Measurements from ENCODE around the gene C17orf67. TPM values are rescaled to one million over a fixed set of nuclear protein-coding genes. Genes with fewer than 3 reads are reported as not detected.

C17orf67 gene
- total RNA-seq, 5 donors from 2014 or later (not counting 1 experiment from before 2014, with no cell fraction given) = 4.8 to 9.6 (median 8.4) TPM

- no peak overlapping the region for H3K27ac ChIP-seq (ENCODE audit: low read length)
- CTCF ChIA-PET = interaction anchor here in 1 of 2 donors (0.6 kb wide), 1 partner anchor 1594 kb away, joined by 3 read pairs; no protein-coding TSS in a partner anchor
- no peak for ATAC-seq (replicated peaks in 1 of 4)
These were observed 9.9 kb downstream of the C17orf67 start for GRCh38 chr17:56823848-56824247.

GRCh38 chr17:56822725-56823124 lies 11.0 kb downstream of the C17orf67 start:
- Histone ChIP-seq H3K4me3 (ENCODE audit: control insufficient read depth in 1 of 2, extremely low read depth in 1 of 2, low read length in 1 of 2) (no peak overlapping the region), H3K9me3 (no peaks in the 10 kb centered on the region), H3K4me1 (ENCODE audit: control insufficient read depth in 1 of 2, extremely low read depth in 1 of 2, insufficient read depth in 2 of 2, low read length in 2 of 2) (peaks cover 0 to 5% of the 10 kb centered on the region in 2 experiments), H3K27me3 (replicated peaks in 1 of 2; ENCODE audit: control insufficient read depth in 2 of 2, extremely low read depth in 1 of 2, insufficient read depth in 2 of 2, low read length in 1 of 2) (no peaks in the 10 kb centered on the region), H3K36me3 (ENCODE audit: control insufficient read depth in 2 of 2, extremely low read depth in 1 of 2, insufficient read depth in 1 of 2, low read length in 1 of 2) (no peaks in the 10 kb centered on the region), H3K27ac (ENCODE audit: low read length) (no peak overlapping the region)
- no peaks in the 10 kb centered on the region for H3K27me3 Mint-ChIP-seq
- WGBS (ENCODE audit: insufficient coverage) = 79% methylated on average over 2 of the region's 5 CpGs
- ATAC-seq (replicated peaks in 1 of 4) = no peak
- H3K36me3 Mint-ChIP-seq = peaks cover 5% of the 10 kb centered on the region
- no peak overlapping the region for H3K27ac Mint-ChIP-seq
- H3K4me1 Mint-ChIP-seq = peaks cover 5 to 9% (median 6%) of the 10 kb centered on the region in 3 donors
- POLR2A ChIA-PET = no interaction called here
- no peak overlapping the region for H3K4me3 Mint-ChIP-seq
- CTCF ChIA-PET = no interaction called here
- no peak for DNase-seq
- H3K9me3 Mint-ChIP-seq = no peaks in the 10 kb centered on the region

More at GRCh38 chr17:56823848-56824247, 9.9 kb downstream of the C17orf67 start:
- Histone ChIP-seq H3K4me3 (ENCODE audit: control insufficient read depth in 1 of 2, extremely low read depth in 1 of 2, low read length in 1 of 2) (no peak overlapping the region), H3K4me1 (ENCODE audit: control insufficient read depth in 1 of 2, extremely low read depth in 1 of 2, insufficient read depth in 2 of 2, low read length in 2 of 2) (peaks cover 0 to 5% of the 10 kb centered on the region in 2 experiments), H3K36me3 (ENCODE audit: control insufficient read depth in 2 of 2, extremely low read depth in 1 of 2, insufficient read depth in 1 of 2, low read length in 1 of 2) (peaks cover 0 to 2% of the 10 kb centered on the region in 2 donors), H3K9me3 (no peaks in the 10 kb centered on the region), H3K27me3 (replicated peaks in 1 of 2; ENCODE audit: control insufficient read depth in 2 of 2, extremely low read depth in 1 of 2, insufficient read depth in 2 of 2, low read length in 1 of 2) (no peaks in the 10 kb centered on the region)
- Mint-ChIP-seq H3K27ac (no peak overlapping the region), H3K36me3 (peaks cover 5% of the 10 kb centered on the region), H3K9me3 (no peaks in the 10 kb centered on the region), H3K4me3 (no peak overlapping the region), H3K4me1 (peaks cover 5 to 15% (median 8%) of the 10 kb centered on the region in 3 donors), H3K27me3 (no peaks in the 10 kb centered on the region)
- POLR2A ChIA-PET = interaction anchor here (0.6 to 0.7 kb wide), 2 partner anchors 65 to 1816 kb away, joined by 4 to 5 read pairs; no protein-coding TSS in a partner anchor
- DNase-seq = no peak
- WGBS (ENCODE audit: insufficient coverage) = 83% methylated on average over 2 of the region's 2 CpGs

- no peak overlapping the region for H3K27ac ChIP-seq (ENCODE audit: low read length)
- H3K36me3 Mint-ChIP-seq = peaks cover 5% of the 10 kb centered on the region
- H3K27me3 Mint-ChIP-seq = no peaks in the 10 kb centered on the region
- no peak overlapping the region for H3K4me3 ChIP-seq (ENCODE audit: control insufficient read depth in 1 of 2, extremely low read depth in 1 of 2, low read length in 1 of 2)
- H3K9me3 ChIP-seq = no peaks in the 10 kb centered on the region
- H3K36me3 ChIP-seq (ENCODE audit: control insufficient read depth in 2 of 2, extremely low read depth in 1 of 2, insufficient read depth in 1 of 2, low read length in 1 of 2) = no peaks in the 10 kb centered on the region
- H3K4me1 Mint-ChIP-seq = peaks cover 5 to 9% (median 6%) of the 10 kb centered on the region in 3 donors
- peaks cover 0 to 5% of the 10 kb centered on the region in 2 experiments for H3K4me1 ChIP-seq (ENCODE audit: control insufficient read depth in 1 of 2, extremely low read depth in 1 of 2, insufficient read depth in 2 of 2, low read length in 2 of 2)
- no CpG with 5 or more reads among the region's 3 CpGs for WGBS (ENCODE audit: insufficient coverage)
- no peaks in the 10 kb centered on the region for H3K9me3 Mint-ChIP-seq
- H3K27me3 ChIP-seq (replicated peaks in 1 of 2; ENCODE audit: control insufficient read depth in 2 of 2, extremely low read depth in 1 of 2, insufficient read depth in 2 of 2, low read length in 1 of 2) = no peaks in the 10 kb centered on the region
- ChIA-PET CTCF (interaction anchor here (0.9 to 1.5 kb wide), 2 partner anchors 117 to 127 kb away, joined by 4 read pairs; no protein-coding TSS in a partner anchor), POLR2A (interaction anchor here in 1 of 2 donors (0.6 kb wide), 1 partner anchor 19 kb away, joined by 4 read pairs; no protein-coding TSS in a partner anchor)
- no peak overlapping the region for H3K27ac Mint-ChIP-seq
- H3K4me3 Mint-ChIP-seq = no peak overlapping the region
- ATAC-seq (replicated peaks in 1 of 4) = no peak
- no peak for DNase-seq
These were observed 11.7 kb downstream of the C17orf67 start for GRCh38 chr17:56821847-56822534.

- no peaks in the 10 kb centered on the region for H3K36me3 ChIP-seq (ENCODE audit: control insufficient read depth in 2 of 2, extremely low read depth in 1 of 2, insufficient read depth in 1 of 2, low read length in 1 of 2)
- H3K9me3 ChIP-seq = no peaks in the 10 kb centered on the region
- peaks cover 0 to 5% of the 10 kb centered on the region in 2 experiments for H3K4me1 ChIP-seq (ENCODE audit: control insufficient read depth in 1 of 2, extremely low read depth in 1 of 2, insufficient read depth in 2 of 2, low read length in 2 of 2)
- H3K4me1 Mint-ChIP-seq = peaks cover 5 to 9% (median 6%) of the 10 kb centered on the region in 3 donors
- 71% methylated on average over 7 of the region's 10 CpGs for WGBS (ENCODE audit: insufficient coverage)
- no peaks in the 10 kb centered on the region for H3K9me3 Mint-ChIP-seq
- no peak overlapping the region for H3K4me3 Mint-ChIP-seq
- ChIA-PET POLR2A (no interaction called here), CTCF (interaction anchor here (0.6 to 2.6 kb wide), 18 partner anchors 12 to 131 kb away, joined by 3 to 31 read pairs (median 4); partner anchors contain the start of gene TRIM25 (in 1 of the 2))
- H3K27me3 Mint-ChIP-seq = no peaks in the 10 kb centered on the region
- no peaks in the 10 kb centered on the region for H3K27me3 ChIP-seq (replicated peaks in 1 of 2; ENCODE audit: control insufficient read depth in 2 of 2, extremely low read depth in 1 of 2, insufficient read depth in 2 of 2, low read length in 1 of 2)
- H3K27ac Mint-ChIP-seq = no peak overlapping the region
- H3K36me3 Mint-ChIP-seq = peaks cover 9% of the 10 kb centered on the region
- ATAC-seq (replicated peaks in 1 of 4) (no peak), DNase-seq (no peak)
- no peak overlapping the region for H3K4me3 ChIP-seq (ENCODE audit: control insufficient read depth in 1 of 2, extremely low read depth in 1 of 2, low read length in 1 of 2)
- no peak overlapping the region for H3K27ac ChIP-seq (ENCODE audit: low read length)
These were observed 13.5 kb downstream of the C17orf67 start for GRCh38 chr17:56820207-56820606.

GRCh38 chr17:56819431-56820145 lies 14.1 kb downstream of the C17orf67 start:
- peak; percentile 75 to 81 (median 76) for ATAC-seq (replicated peaks in 1 of 4)
- H3K36me3 Mint-ChIP-seq = peaks cover 15% of the 10 kb centered on the region
- ChIA-PET POLR2A (no interaction called here), CTCF (interaction anchor here (0.6 to 2.6 kb wide), 20 partner anchors 12 to 132 kb away, joined by 3 to 31 read pairs (median 4); partner anchors contain the start of gene TRIM25 (in 1 of the 2))
- H3K4me3 Mint-ChIP-seq = no peak overlapping the region
- no peaks in the 10 kb centered on the region for H3K9me3 Mint-ChIP-seq
- no peak overlapping the region for H3K27ac Mint-ChIP-seq
- Histone ChIP-seq H3K4me1 (ENCODE audit: control insufficient read depth in 1 of 2, extremely low read depth in 1 of 2, insufficient read depth in 2 of 2, low read length in 2 of 2) (peaks cover 0 to 5% of the 10 kb centered on the region in 2 experiments), H3K36me3 (ENCODE audit: control insufficient read depth in 2 of 2, extremely low read depth in 1 of 2, insufficient read depth in 1 of 2, low read length in 1 of 2) (no peaks in the 10 kb centered on the region), H3K9me3 (no peaks in the 10 kb centered on the region), H3K4me3 (ENCODE audit: control insufficient read depth in 1 of 2, extremely low read depth in 1 of 2, low read length in 1 of 2) (no peak overlapping the region), H3K27me3 (replicated peaks in 1 of 2; ENCODE audit: control insufficient read depth in 2 of 2, extremely low read depth in 1 of 2, insufficient read depth in 2 of 2, low read length in 1 of 2) (no peaks in the 10 kb centered on the region), H3K27ac (ENCODE audit: low read length) (no peak overlapping the region)
- peak; percentile 22 to 86 (median 54) for DNase-seq
- WGBS (ENCODE audit: insufficient coverage) = 72% methylated on average over 3 of the region's 14 CpGs
- H3K4me1 Mint-ChIP-seq = peaks cover 5 to 9% (median 6%) of the 10 kb centered on the region in 3 donors
- H3K27me3 Mint-ChIP-seq = no peaks in the 10 kb centered on the region

- Histone ChIP-seq H3K4me1 (ENCODE audit: control insufficient read depth in 1 of 2, extremely low read depth in 1 of 2, insufficient read depth in 2 of 2, low read length in 2 of 2) (peaks cover 0 to 5% of the 10 kb centered on the region in 2 experiments), H3K36me3 (ENCODE audit: control insufficient read depth in 2 of 2, extremely low read depth in 1 of 2, insufficient read depth in 1 of 2, low read length in 1 of 2) (no peaks in the 10 kb centered on the region), H3K9me3 (no peaks in the 10 kb centered on the region), H3K4me3 (ENCODE audit: control insufficient read depth in 1 of 2, extremely low read depth in 1 of 2, low read length in 1 of 2) (no peak overlapping the region), H3K27ac (ENCODE audit: low read length) (no peak overlapping the region), H3K27me3 (replicated peaks in 1 of 2; ENCODE audit: control insufficient read depth in 2 of 2, extremely low read depth in 1 of 2, insufficient read depth in 2 of 2, low read length in 1 of 2) (peaks cover 0 to 4% of the 10 kb centered on the region in 2 experiments)
- H3K27me3 Mint-ChIP-seq = no peaks in the 10 kb centered on the region
- peaks cover 12% of the 10 kb centered on the region for H3K36me3 Mint-ChIP-seq
- ATAC-seq (replicated peaks in 1 of 4) = no peak
- no peak overlapping the region for H3K4me3 Mint-ChIP-seq
- DNase-seq = no peak
- 93% methylated on average over 1 of the region's 2 CpGs for WGBS (ENCODE audit: insufficient coverage)
- no peaks in the 10 kb centered on the region for H3K9me3 Mint-ChIP-seq
- ChIA-PET POLR2A (no interaction called here), CTCF (interaction anchor here (0.7 to 2.6 kb wide), 12 partner anchors 13 to 127 kb away, joined by 3 to 31 read pairs (median 4); partner anchors contain the start of gene TRIM25 (in 1 of the 2))
- H3K4me1 Mint-ChIP-seq = peaks cover 5 to 9% (median 6%) of the 10 kb centered on the region in 3 donors
- H3K27ac Mint-ChIP-seq = no peak overlapping the region
These were observed 14.7 kb downstream of the C17orf67 start for GRCh38 chr17:56819030-56819429.
